IMR-90 (cell line): ENCODE data around the gene GLE1. TPM values are rescaled to one million over a fixed set of nuclear protein-coding genes. Genes with fewer than 3 reads are reported as not detected.

Experiments
- ATAC-seq: fragments of 200-7000 bp; cut with Tn5 transposase; 2 replicates; pipeline ENCODE4 v1.9.1; 2020; ENCODE audit warnings: low read depth, mild to moderate bottlenecking, moderate library complexity
- BruUV-seq: library from RNA; stranded (reverse); fragments of 400-500 nt; replicated peaks from 2 replicates; lab custom pipeline; 2021; lab: Mats Ljungman, UMichigan
- CTCF ChIA-PET: fragments of 300-600 bp; formaldehyde crosslinking; extraction: SDS; loops from one replicate; lab custom pipeline; 2021; ENCODE audit warnings: antibody characterized with exemption; lab: Yijun Ruan, JAX
- POLR2A ChIA-PET: fragments of 300-600 bp; sonication (Branson Sonifier 250); formaldehyde crosslinking; loops from one replicate; lab custom pipeline; 2022; ENCODE audit warnings: antibody characterized with exemption; ENCODE audit not compliant: unreplicated experiment; lab: Charles Lee
- DNase-seq: peaks from one replicate; pipeline ENCODE4 v3.0.0; 2013
- H2AFZ ChIP-seq: replicated peaks from 2 replicates; pipeline ENCODE3; 2013; ENCODE audit warnings: low read length, mild to moderate bottlenecking; ENCODE audit not compliant: poor library complexity
- H2AK5ac ChIP-seq: 2 replicates; pipeline ENCODE4 v1.6.1; 2013; ENCODE audit warnings: low read depth, low read length, inconsistent platforms
- H2AK9ac ChIP-seq: replicated peaks from 2 replicates; pipeline ENCODE3; 2013; ENCODE audit warnings: mild to moderate bottlenecking, low read depth, low read length, moderate library complexity; ENCODE audit not compliant: poor library complexity
- H2BK120ac ChIP-seq: 2 replicates; pipeline ENCODE4 v1.6.1; 2013; ENCODE audit warnings: low read depth, low read length, inconsistent platforms
- H2BK15ac ChIP-seq: 3 replicates; pipeline ENCODE4 v1.6.1; 2013; ENCODE audit warnings: low read depth, low read length, inconsistent platforms
- H2BK20ac ChIP-seq: 2 replicates; pipeline ENCODE4 v1.6.1; 2013; ENCODE audit warnings: low read depth, mild to moderate bottlenecking, inconsistent platforms, low read length, moderate library complexity
- H2BK5ac ChIP-seq: 2 replicates; pipeline ENCODE4 v1.6.1; 2013; ENCODE audit warnings: mild to moderate bottlenecking, low read depth, low read length, inconsistent platforms; ENCODE audit not compliant: poor library complexity, severe bottlenecking
- H3K14ac ChIP-seq: replicated peaks from 2 replicates; pipeline ENCODE4 v1.6.1; 2013; ENCODE audit warnings: low read depth, low read length, inconsistent platforms
- H3K18ac ChIP-seq: 2 replicates; pipeline ENCODE4 v1.6.1; 2013; ENCODE audit warnings: low read depth, low read length, control low read depth
- H3K23ac ChIP-seq: 2 replicates; pipeline ENCODE4 v1.6.1; 2013; ENCODE audit warnings: low read depth, low read length, inconsistent platforms
- H3K27ac ChIP-seq: 2 replicates; pipeline ENCODE4 v1.5.1; 2013; ENCODE audit warnings: mild to moderate bottlenecking, control low read depth, low read length; ENCODE audit not compliant: insufficient read depth
- H3K27me3 ChIP-seq: 2 replicates; pipeline ENCODE4 v1.6.1; 2013; ENCODE audit warnings: low read length; ENCODE audit not compliant: control insufficient read depth, insufficient read depth
- H3K36me3 ChIP-seq: 2 replicates; pipeline ENCODE4 v1.6.1; 2013; ENCODE audit warnings: low read length, mixed read lengths; ENCODE audit not compliant: control insufficient read depth, insufficient read depth
- H3K4ac ChIP-seq: 2 replicates; pipeline ENCODE4 v1.6.1; 2013; ENCODE audit warnings: low read depth, low read length, inconsistent platforms
- H3K4me1 ChIP-seq: 2 replicates; pipeline ENCODE4 v1.6.1; 2013; ENCODE audit warnings: low read length, mixed read lengths; ENCODE audit not compliant: control insufficient read depth, insufficient read depth
- H3K4me2 ChIP-seq: 2 replicates; pipeline ENCODE4 v1.6.1; 2013; ENCODE audit warnings: low read depth, mild to moderate bottlenecking, control low read depth, low read length, moderate library complexity
- H3K4me3 ChIP-seq: 2 replicates; pipeline ENCODE4 v1.5.1; 2013; ENCODE audit warnings: low read depth, mild to moderate bottlenecking, control low read depth, low read length, moderate library complexity; ENCODE audit not compliant: insufficient read depth
- H3K56ac ChIP-seq: 2 replicates; pipeline ENCODE4 v1.6.1; 2013; ENCODE audit warnings: low read length, inconsistent platforms; ENCODE audit not compliant: insufficient read depth; ENCODE audit errors: extremely low read depth
- H3K79me1 ChIP-seq, 2 experiments: 2 replicates each; pipeline ENCODE4 v1.6.1; 2013; ENCODE audit warnings: low read length in 2 of 2, inconsistent platforms in 1 of 2, low read depth in 1 of 2
- H3K9ac ChIP-seq: 2 replicates; pipeline ENCODE4 v1.6.1; 2013; ENCODE audit warnings: low read depth, low read length, control low read depth
- H3K9me1 ChIP-seq: 2 replicates; pipeline ENCODE4 v1.6.1; 2013; ENCODE audit warnings: low read length, inconsistent platforms; ENCODE audit not compliant: insufficient read depth
- H3K9me3 ChIP-seq: 2 replicates; pipeline ENCODE4 v1.6.1; 2013; ENCODE audit warnings: low read length; ENCODE audit not compliant: control insufficient read depth, insufficient read depth
- H4K20me1 ChIP-seq: 2 replicates; pipeline ENCODE4 v1.6.1; 2013; ENCODE audit warnings: low read length, inconsistent platforms; ENCODE audit not compliant: insufficient read depth
- H4K5ac ChIP-seq: 2 replicates; pipeline ENCODE4 v1.6.1; 2013; ENCODE audit warnings: mild to moderate bottlenecking, low read depth, low read length, control low read depth
- H4K8ac ChIP-seq, 2 experiments: 2 replicates each; pipeline ENCODE4 v1.6.1; 2013; ENCODE audit warnings: low read depth in 2 of 2, low read length in 2 of 2, control low read depth in 1 of 2, inconsistent platforms in 1 of 2
- H4K91ac ChIP-seq: 2 replicates; pipeline ENCODE4 v1.6.1; 2013; ENCODE audit warnings: low read depth, low read length, inconsistent platforms; ENCODE audit not compliant: insufficient read depth
- CHD1 ChIP-seq: IDR thresholded peaks from 2 replicates; pipeline ENCODE4 v1.6.1; 2012; ENCODE audit warnings: low read depth, low read length, improper control_type of control experiment
- ELK1 ChIP-seq: fragments of 150-350 bp; IDR thresholded peaks from 2 replicates; pipeline ENCODE4 v1.6.1; 2016; ENCODE audit warnings: low read depth, mild to moderate bottlenecking, low read length, moderate library complexity, borderline replicate concordance
- FOS ChIP-seq: fragments of 150-350 bp; IDR thresholded peaks from 2 replicates; pipeline ENCODE4 v1.6.1; 2016; ENCODE audit warnings: low read depth, low read length
- RAD21 ChIP-seq: IDR thresholded peaks from 2 replicates; pipeline ENCODE4 v1.6.1; 2012; ENCODE audit warnings: low read length, improper control_type of control experiment
- RFX5 ChIP-seq: IDR thresholded peaks from 2 replicates; pipeline ENCODE4 v1.8.0; 2012; ENCODE audit warnings: low read depth, mild to moderate bottlenecking, low read length, moderate library complexity
- SMC3 ChIP-seq: fragments of 150-350 bp; IDR thresholded peaks from 2 replicates; pipeline ENCODE4 v1.6.1; 2016; ENCODE audit warnings: low read depth, mild to moderate bottlenecking, antibody characterized with exemption, low read length, moderate library complexity
- USF2 ChIP-seq: fragments of 150-350 bp; IDR thresholded peaks from 2 replicates; pipeline ENCODE4 v1.6.1; 2017; ENCODE audit warnings: mild to moderate bottlenecking, antibody characterized with exemption, low read length, low read depth
- WGBS, 2 experiments: methylation state at CpG; one replicate each; pipeline versions ENCODE4 v1.1.5 to v1.1.7; 2013; ENCODE audit warnings: missing lambda C conversion rate in 2 of 2; ENCODE audit not compliant: insufficient read length in 1 of 2; ENCODE audit errors: extremely low coverage in 2 of 2; 5-methylcytosine and 5-hydroxymethylcytosine counted together
- dilution Hi-C: fragments of 300-500 bp; cut with HindIII; formaldehyde crosslinking; loops from one replicate; pipeline ENCODE4 v1.14.3; 2018; ENCODE audit warnings: low sequenced_read_pairs; ENCODE audit not compliant: unreplicated experiment
- in situ Hi-C: fragments of 300-500 bp; cut with MboI; formaldehyde crosslinking; loops from 3 replicates; pipeline ENCODE4 v1.14.3; 2019; ENCODE audit warnings: low sequenced_read_pairs, inconsistent platforms, mixed read lengths
- intact Hi-C: fragments of 100-400 bp; cut with micrococcal nuclease; formaldehyde crosslinking; loops from 2 replicates; pipeline ENCODE4 v1.10.0; 2022
- polyA plus RNA-seq, 3 experiments: library from polyadenylated mRNA; depleted of rRNA; stranded (reverse); fragments of >200 nt; gene quantifications; 2 replicates each; pipeline ENCODE4 v1.2.3, GENCODE V29; 2012; ENCODE audit warnings: low replicate concordance in 1 of 3
- total RNA-seq: library from RNA; depleted of rRNA; stranded (reverse); fragments of >200 nt; gene quantifications from 2 replicates; pipeline ENCODE4 v1.2.3, GENCODE V29; 2012

GLE1 gene
- total and polyA plus RNA-seq, 2 of the 4 experiments (the other 2 are of a cell fraction) = 14.3 to 39.4 TPM

- Histone ChIP-seq H2AK9ac (no peak overlapping the region), H3K9ac (no peak overlapping the region), H4K91ac (no peak overlapping the region), H2BK5ac (no peak overlapping the region), H4K5ac (no peak overlapping the region), H2BK20ac (no peak overlapping the region), H2BK120ac (no peak overlapping the region), H3K4me1 (peaks cover 2% of the 10 kb centered on the region; the same call in 1 of the 2 replicates), H3K4ac (no peak overlapping the region), H2BK15ac (no peak overlapping the region), H3K79me1 (no peaks in the 10 kb centered on the region; a peak in 1 of 4 replicates), H4K20me1 (no peaks in the 10 kb centered on the region), H3K27me3 (no peaks in the 10 kb centered on the region), H3K4me3 (no peak overlapping the region), H3K18ac (no peak overlapping the region), H3K23ac (no peak overlapping the region), H3K9me1 (peaks cover 2% of the 10 kb centered on the region; the same call in 1 of the 2 replicates), H3K56ac (no peak overlapping the region), H2AK5ac (no peak overlapping the region), H3K27ac (no peak overlapping the region), H4K8ac (no peak overlapping the region), H3K14ac (no peak overlapping the region), H3K4me2 (no peak overlapping the region), H2AFZ (no peak overlapping the region), H3K36me3 (peaks cover 41% of the 10 kb centered on the region), H3K9me3 (no peaks in the 10 kb centered on the region)
- BruUV-seq = no TSS peak
- TF ChIP-seq RFX5 (no peak), RAD21 (no peak), ELK1 (no peak), FOS (no peak), SMC3 (no peak), USF2 (no peak), CHD1 (no peak)
- in situ Hi-C loops = no loop called here
- ATAC-seq = no peak
- WGBS, 2 experiments = no CpG with 5 or more reads among the region's 9 CpGs
- ChIA-PET POLR2A (no interaction called here), CTCF (no interaction called here)
- DNase-seq = no peak
- dilution Hi-C loops = no loop called here
- intact Hi-C loops = no loop called here
Measured at GRCh38 chr9:128498911-128499310, 5.6 kb upstream of the GLE1 start.
